GM12872 (cell line): ENCODE data around the gene MTERF4.

Source experiments
- TF ChIP-seq, protein P1 (sequence below): IDR thresholded peaks from 3 replicates; pipeline ENCODE4 v1.5.1; 2011; ENCODE audit warnings: low read depth, mild to moderate bottlenecking, low read length, moderate library complexity; ENCODE audit not compliant: insufficient read depth

The MTERF4 gene

DNA sequence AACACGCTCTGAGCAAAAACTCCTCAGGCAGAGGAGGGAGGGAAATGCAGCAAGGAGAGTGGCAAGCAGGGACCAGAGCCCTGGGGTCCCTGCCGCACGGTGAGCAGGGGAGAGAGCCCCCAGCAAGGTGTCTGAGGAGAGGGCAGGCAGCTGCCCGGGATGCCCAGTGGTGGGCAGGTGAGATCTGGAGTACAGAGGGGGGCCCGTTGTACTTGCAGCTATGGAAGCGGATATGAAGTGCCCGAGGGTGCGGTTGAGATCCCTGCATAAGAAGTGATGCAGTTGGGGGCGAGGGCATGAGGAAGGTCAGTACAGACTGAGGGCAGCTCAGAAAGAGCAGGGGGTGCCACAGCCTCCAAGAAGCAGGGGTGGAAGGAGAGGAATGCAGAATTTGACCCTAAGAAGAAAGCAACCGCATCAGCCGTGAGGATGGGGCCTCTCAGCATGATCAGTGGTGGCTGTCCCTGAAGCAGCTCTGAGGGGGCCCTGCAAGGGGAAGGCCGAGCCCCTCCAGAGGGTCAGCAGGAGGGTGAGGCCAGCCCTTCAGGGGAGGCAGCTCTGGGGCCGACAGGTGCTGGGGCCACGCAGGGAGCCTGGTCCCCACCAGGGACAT is 29.4 kb downstream of the MTERF4 start:
- TF ChIP-seq, protein P1, sequence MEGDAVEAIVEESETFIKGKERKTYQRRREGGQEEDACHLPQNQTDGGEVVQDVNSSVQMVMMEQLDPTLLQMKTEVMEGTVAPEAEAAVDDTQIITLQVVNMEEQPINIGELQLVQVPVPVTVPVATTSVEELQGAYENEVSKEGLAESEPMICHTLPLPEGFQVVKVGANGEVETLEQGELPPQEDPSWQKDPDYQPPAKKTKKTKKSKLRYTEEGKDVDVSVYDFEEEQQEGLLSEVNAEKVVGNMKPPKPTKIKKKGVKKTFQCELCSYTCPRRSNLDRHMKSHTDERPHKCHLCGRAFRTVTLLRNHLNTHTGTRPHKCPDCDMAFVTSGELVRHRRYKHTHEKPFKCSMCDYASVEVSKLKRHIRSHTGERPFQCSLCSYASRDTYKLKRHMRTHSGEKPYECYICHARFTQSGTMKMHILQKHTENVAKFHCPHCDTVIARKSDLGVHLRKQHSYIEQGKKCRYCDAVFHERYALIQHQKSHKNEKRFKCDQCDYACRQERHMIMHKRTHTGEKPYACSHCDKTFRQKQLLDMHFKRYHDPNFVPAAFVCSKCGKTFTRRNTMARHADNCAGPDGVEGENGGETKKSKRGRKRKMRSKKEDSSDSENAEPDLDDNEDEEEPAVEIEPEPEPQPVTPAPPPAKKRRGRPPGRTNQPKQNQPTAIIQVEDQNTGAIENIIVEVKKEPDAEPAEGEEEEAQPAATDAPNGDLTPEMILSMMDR, result no peak

DNA sequence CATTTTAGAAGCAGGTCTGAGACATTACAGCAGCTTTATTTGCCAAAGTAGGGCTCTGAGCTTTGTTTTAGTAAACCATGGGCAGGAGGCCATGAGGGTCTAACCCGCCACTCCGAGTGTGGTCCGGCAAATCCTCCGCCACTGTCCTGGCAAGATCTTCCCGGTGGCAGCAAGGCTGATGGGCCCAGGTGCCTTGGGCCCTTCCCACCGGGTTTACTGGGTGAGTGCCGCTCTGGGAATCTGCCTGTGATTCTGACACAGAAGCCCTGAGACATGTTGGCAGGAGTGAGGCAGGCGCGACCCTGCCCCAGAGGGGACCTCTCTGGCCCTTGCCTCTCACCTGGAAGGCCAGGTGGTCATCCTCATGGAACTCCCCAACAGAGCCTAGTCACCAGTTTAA is 29.9 kb downstream of the MTERF4 start:
- TF ChIP-seq, protein P1, result no peak

DNA sequence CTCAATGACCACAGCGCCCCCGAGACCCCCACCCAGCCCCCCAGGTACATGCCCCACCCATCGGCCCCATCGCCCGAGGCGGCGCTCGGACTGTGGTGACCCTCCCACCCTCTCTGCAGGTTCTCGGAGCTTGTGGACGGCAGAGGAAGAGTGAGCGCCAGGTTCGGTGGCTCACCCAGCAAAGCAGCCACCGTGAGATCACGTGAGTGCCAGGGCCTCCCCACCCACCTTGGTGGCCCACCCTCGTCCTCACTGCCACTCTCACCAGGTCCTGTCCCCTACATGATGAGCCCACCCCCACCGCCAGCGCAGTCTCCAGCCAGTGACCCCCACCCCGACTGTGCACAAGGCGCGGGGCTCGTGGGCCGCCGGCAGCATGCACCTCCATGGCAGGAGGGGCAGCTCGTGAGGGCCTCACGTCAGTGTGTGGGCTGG is 30.4 kb downstream of the MTERF4 start:
- TF ChIP-seq, protein P1, result no peak

DNA sequence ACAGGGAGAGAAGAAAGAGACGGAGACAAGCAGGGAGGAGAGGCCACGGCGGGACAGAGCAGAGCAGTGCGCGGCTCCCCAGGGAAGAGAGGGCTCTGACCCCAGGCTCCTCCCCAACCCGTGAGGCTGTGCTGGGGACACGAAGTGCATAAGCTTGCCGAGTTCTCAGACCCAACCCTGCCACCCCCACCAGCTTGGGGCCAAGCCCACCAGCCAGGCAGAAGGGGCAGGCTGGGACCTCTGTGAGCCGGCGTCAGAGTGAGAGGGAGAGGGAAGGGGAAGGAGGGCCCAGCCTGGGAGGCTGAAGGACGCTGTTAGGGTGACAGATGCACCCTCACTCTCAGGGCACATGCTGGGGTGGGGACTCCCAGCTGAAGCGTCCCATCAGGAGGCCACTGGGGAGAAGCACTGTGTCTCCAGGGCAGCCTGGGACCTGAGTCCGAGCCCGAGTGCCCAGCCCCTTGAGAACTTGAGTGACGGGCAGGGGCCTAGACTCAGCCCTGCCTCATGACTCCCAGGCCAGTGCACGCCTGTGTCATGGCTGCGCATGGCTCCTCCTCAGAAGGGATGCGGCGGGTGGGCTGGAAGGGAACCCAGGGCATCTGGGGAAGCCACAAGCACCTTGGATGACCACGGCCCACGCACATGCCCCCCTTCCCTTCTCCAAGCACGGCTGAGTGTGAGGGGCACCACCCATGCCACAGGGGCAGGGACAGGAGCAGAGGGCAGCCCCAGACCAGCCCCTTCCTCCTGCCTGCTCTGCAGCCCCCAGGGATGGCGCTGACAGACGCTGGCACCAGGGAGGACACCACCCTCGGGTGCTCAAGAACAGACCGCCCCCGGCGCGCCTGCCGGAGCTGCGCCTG is 31.0 kb downstream of the MTERF4 start:
- TF ChIP-seq, protein P1, result no peak

DNA sequence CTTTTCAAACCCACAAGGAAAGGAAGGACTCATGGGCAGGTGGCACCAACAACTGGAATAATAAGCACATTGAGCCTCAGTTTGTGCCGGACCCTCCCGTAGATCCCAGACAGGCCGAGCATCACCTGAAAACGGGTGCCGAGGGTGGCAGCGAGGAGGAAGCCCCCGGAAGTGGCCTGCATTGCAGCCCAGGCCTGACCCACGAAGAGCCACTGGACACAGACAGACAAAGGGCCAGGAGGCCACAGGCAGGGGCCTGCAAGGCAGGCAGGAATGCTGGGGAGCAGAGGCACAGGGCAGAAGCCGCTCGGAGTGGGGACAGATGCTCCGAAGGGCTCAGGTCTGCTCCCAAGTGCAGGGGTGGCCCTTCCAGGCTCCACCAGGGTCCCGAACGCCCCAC is 31.7 kb downstream of the MTERF4 start:
- TF ChIP-seq, protein P1, result no peak

DNA sequence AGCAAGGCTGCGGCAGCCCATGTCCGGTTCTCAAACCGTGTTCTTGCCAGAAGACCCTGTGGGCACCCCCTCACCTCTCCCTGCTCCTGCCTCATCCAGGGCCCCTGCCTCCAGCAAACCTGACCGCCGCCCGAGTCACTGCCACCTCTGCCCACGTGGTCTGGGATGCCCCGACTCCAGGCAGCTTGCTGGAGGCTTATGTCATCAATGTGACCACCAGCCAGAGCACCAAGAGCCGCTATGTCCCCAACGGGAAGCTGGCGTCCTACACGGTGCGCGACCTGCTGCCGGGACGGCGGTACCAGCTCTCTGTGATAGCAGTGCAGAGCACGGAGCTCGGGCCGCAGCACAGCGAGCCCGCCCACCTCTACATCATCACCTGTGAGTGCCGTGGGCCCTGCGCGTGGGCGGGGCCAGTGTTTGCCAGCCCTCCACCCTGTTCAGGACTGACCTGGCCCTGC is 32.2 kb downstream of the MTERF4 start:
- TF ChIP-seq, protein P1, result no peak

DNA sequence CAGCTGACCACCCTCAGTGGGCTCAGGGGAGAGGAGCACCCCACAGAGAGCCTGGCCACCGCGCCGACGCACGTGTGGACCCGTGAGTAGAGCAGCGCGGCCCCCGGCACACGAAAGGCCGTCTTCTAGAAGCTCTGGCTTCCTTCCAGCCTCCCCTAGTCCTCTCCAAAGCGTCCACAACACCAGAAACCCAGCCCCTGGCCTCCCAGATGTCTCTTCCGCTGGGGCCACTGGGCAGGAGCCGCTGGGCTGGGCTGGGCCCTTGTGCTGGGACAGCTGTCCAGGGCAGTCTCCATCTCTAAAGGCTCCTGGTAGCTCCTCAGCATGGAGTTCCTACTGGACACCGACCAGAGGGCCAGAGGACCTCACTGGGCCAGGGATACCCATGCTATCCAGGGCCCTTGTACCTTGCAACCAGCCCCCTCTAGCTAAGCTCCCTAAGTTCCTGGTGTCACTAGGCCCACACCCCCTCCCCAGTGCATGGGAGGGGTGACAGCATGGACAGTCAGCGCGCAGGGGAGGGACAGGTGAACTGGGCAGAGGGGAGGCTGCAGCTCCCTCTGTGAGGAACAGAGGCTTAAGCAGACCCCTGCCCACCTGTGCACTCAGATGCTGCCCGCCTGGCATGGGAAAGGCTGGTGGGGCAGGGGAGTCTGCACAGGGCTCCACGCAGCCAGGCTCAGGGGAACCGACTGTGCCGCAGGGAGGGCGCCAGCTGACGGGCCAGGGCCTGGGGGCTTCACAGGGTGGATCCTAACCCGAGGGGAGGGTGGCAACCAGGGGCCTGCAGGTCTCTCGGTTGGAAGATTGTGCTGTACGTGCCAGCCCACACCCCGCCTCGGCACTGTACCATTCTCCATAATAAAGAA is 32.9 kb downstream of the MTERF4 start:
- TF ChIP-seq, protein P1, result no peak
